PC-9 (cell line): ENCODE results near the gene CNFN.

Source experiments
- EZH2 ChIP-seq: fragments of 200-600 bp; sonication (generic); IDR thresholded peaks from 2 replicates; pipeline ENCODE4 v1.8.0; 2017; ENCODE audit warnings: antibody characterized with exemption, low read depth
- TF ChIP-seq, protein P1 (sequence below): fragments of 200-600 bp; sonication (generic); conservative IDR thresholded peaks from 2 replicates; pipeline ENCODE4 v1.6.1; 2017; ENCODE audit warnings: mixed run types, antibody characterized with exemption, mild to moderate bottlenecking, moderate library complexity

DNA sequence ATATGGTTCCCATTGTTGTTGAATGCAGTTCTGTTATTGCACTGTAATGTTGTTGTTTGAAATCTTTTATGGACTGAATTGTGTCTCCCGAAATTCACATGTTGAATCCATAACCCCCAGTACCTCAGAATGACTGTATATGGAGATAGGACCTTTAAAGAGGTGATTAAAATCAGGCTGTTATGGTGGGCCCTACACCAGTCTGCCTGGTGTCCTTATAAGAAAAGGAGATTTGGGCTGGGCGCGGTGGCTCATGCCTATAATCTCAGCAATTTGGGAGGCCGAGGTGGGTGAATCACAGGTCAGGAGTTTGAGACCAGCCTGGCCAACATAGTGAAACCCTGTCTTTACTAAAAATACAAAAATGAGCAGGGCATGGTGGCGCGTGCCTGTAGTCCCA, 45.2 kb upstream of the CNFN start:
- TF ChIP-seq, protein P1, sequence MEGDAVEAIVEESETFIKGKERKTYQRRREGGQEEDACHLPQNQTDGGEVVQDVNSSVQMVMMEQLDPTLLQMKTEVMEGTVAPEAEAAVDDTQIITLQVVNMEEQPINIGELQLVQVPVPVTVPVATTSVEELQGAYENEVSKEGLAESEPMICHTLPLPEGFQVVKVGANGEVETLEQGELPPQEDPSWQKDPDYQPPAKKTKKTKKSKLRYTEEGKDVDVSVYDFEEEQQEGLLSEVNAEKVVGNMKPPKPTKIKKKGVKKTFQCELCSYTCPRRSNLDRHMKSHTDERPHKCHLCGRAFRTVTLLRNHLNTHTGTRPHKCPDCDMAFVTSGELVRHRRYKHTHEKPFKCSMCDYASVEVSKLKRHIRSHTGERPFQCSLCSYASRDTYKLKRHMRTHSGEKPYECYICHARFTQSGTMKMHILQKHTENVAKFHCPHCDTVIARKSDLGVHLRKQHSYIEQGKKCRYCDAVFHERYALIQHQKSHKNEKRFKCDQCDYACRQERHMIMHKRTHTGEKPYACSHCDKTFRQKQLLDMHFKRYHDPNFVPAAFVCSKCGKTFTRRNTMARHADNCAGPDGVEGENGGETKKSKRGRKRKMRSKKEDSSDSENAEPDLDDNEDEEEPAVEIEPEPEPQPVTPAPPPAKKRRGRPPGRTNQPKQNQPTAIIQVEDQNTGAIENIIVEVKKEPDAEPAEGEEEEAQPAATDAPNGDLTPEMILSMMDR = no peak
- TF ChIP-seq EZH2 = no peak
